ENCODE data around the gene PSME1.

- TF ChIP-seq EZH2 (IDR thresholded peaks at IDR 0.05; ENCODE audit: borderline replicate concordance, low read depth, low read length, poor library complexity, severe bottlenecking) = no peak
- TF ChIP-seq CTCF (conservative IDR thresholded peaks at IDR 0.05; ENCODE audit: low read depth, low read length) = no peak
These were observed 44.2 kb downstream of the PSME1 start for GRCh38 chr14:24179961-24180796.

Measured in A673 (cell line).